ENCODE data around the gene SLC19A2. TPM values are rescaled to one million over a fixed set of nuclear protein-coding genes. Genes with fewer than 3 reads are reported as not detected.

The SLC19A2 gene
- total RNA-seq, 1 experiment from 2014 or later, result 12.8 TPM

- Histone ChIP-seq H3K79me1 (ENCODE audit: insufficient read depth, low read depth, low read length, poor library complexity, severe bottlenecking) (no peaks in the 10 kb centered on the region), H3K27ac (ENCODE audit: insufficient read length, low read depth, low read length) (no peak overlapping the region), H3K79me2 (ENCODE audit: insufficient read depth, low read length) (no peaks in the 10 kb centered on the region), H3K56ac (ENCODE audit: insufficient read length, low read depth, low read length) (no peak overlapping the region), H2BK12ac (ENCODE audit: insufficient read length, low read depth, low read length) (no peak overlapping the region), H2BK5ac (ENCODE audit: insufficient read length, low read length) (no peak overlapping the region), H2AFZ (ENCODE audit: low read length) (no peak overlapping the region), H3K27me3 (ENCODE audit: insufficient read depth, low read length) (no peaks in the 10 kb centered on the region), H3K23ac (ENCODE audit: insufficient read length, low read depth, low read length) (no peak overlapping the region), H4K5ac (ENCODE audit: insufficient read length, low read depth, low read length) (no peak overlapping the region), H2AK5ac (ENCODE audit: insufficient read length, low read length) (no peak overlapping the region), H3K14ac (ENCODE audit: insufficient read depth, low read length) (no peak overlapping the region), H4K8ac (replicated peaks; ENCODE audit: insufficient read length, low read depth, low read length) (no peak overlapping the region), H3K4ac (ENCODE audit: low read depth, low read length) (no peak overlapping the region), H2BK20ac (ENCODE audit: low read depth, low read length, poor library complexity, severe bottlenecking) (no peak overlapping the region), H3K4me1 (ENCODE audit: insufficient read depth, low read length) (no peaks in the 10 kb centered on the region), H2BK15ac (ENCODE audit: low read depth, low read length) (no peak overlapping the region), H3K9me3 (ENCODE audit: control insufficient read depth, low read depth, low read length) (no peaks in the 10 kb centered on the region), H4K20me1 (ENCODE audit: control insufficient read depth, insufficient read depth, insufficient read length) (no peaks in the 10 kb centered on the region), H3T11ph (ENCODE audit: low read length) (no peak overlapping the region), H3K4me2 (ENCODE audit: insufficient read depth, insufficient read length, low read length) (no peak overlapping the region), H4K91ac (ENCODE audit: insufficient read length, low read depth, low read length) (no peak overlapping the region), H3K23me2 (ENCODE audit: insufficient read length, low read depth, low read length, poor library complexity, severe bottlenecking) (no peaks in the 10 kb centered on the region), H3K9ac (ENCODE audit: extremely low read depth, insufficient read length, low read length) (no peak overlapping the region), H3K18ac (ENCODE audit: insufficient read length, low read depth, low read length) (no peak overlapping the region), H2BK120ac (ENCODE audit: low read depth, low read length, poor library complexity, severe bottlenecking) (no peak overlapping the region)
- 100% methylated on average over 1 of the region's 4 CpGs for WGBS (ENCODE audit: extremely low coverage, insufficient read length, low lambda C conversion rate)
- Mint-ChIP-seq H3K9me3 (no peaks in the 10 kb centered on the region), H3K27ac (no peak overlapping the region), H3K27me3 (ENCODE audit: low read depth) (no peaks in the 10 kb centered on the region), H3K4me1 (peaks cover 0 to 7% of the 10 kb centered on the region in 2 experiments; a peak in 1 of 4 replicates), H3K4me3 (no peak overlapping the region), H3K36me3 (ENCODE audit: insufficient read depth in 1 of 3, low read depth in 3 of 3) (no peaks in the 10 kb centered on the region)
- no peak for TF ChIP-seq CTCF (conservative IDR thresholded peaks at IDR 0.05)
- DNase-seq, result no peak
These were observed 24.3 kb upstream of the SLC19A2 start for GRCh38 chr1:169510060-169510459.

Data from H9 (cell line).